Keratinocyte (primary cell): ENCODE data around the gene PTPRD. TPM values are rescaled to one million over a fixed set of nuclear protein-coding genes. Genes with fewer than 3 reads are reported as not detected.

Experiments used
- DNase-seq: peaks from one replicate; pipeline ENCODE4 v3.0.0-alpha.2; 2011; ENCODE audit warnings: low read depth, missing footprints, low spot score
- FAIRE-seq: peaks from 2 replicates; lab custom pipeline; 2011; peaks lifted over from hg19 to GRCh38; lab: Jason Lieb, UNC
- H2AFZ ChIP-seq: 2 replicates; pipeline ENCODE4 v1.6.0; 2012; ENCODE audit warnings: low read length, control low read depth, inconsistent platforms; ENCODE audit not compliant: control insufficient read depth
- H3K27ac ChIP-seq: 2 replicates; pipeline ENCODE4 v1.5.1; 2011; ENCODE audit warnings: low read length; ENCODE audit not compliant: control insufficient read depth, insufficient read depth
- H3K27me3 ChIP-seq: 3 replicates; pipeline ENCODE4 v1.6.0; 2011; ENCODE audit warnings: low read length; ENCODE audit not compliant: control insufficient read depth, insufficient read depth; ENCODE audit errors: extremely low read depth
- H3K36me3 ChIP-seq, 2 experiments: 2 replicates in 1 of 2; 3 replicates in 1 of 2; pipeline ENCODE4 v1.5.1; 2011; ENCODE audit warnings: low read length in 2 of 2, mild to moderate bottlenecking in 1 of 2; ENCODE audit not compliant: control insufficient read depth in 2 of 2, insufficient read depth in 2 of 2; ENCODE audit errors: extremely low read depth in 1 of 2
- H3K4me1 ChIP-seq: 3 replicates; pipeline ENCODE4 v1.5.1; 2011; ENCODE audit warnings: low read length; ENCODE audit not compliant: control insufficient read depth, insufficient read depth; ENCODE audit errors: extremely low read depth
- H3K4me2 ChIP-seq: 3 replicates; pipeline ENCODE4 v1.6.0; 2011; ENCODE audit warnings: low read depth, low read length; ENCODE audit not compliant: control insufficient read depth, insufficient read depth; ENCODE audit errors: extremely low read depth
- H3K4me3 ChIP-seq, 3 experiments: fragments of 200-600 bp in 1 of 3; sonication (generic) in 1 of 3; 2 replicates in 2 of 3; 3 replicates in 1 of 3; pipeline ENCODE4 v1.5.1; 2011 to 2016; ENCODE audit warnings: low read length in 3 of 3, mild to moderate bottlenecking in 3 of 3, control low read depth in 2 of 3, inconsistent platforms in 1 of 3, low read depth in 1 of 3, mixed read lengths in 1 of 3, mixed run types in 1 of 3, moderate library complexity in 1 of 3; ENCODE audit not compliant: control insufficient read depth in 2 of 3, insufficient read depth in 2 of 3; ENCODE audit errors: extremely low read depth in 1 of 3
- H3K79me2 ChIP-seq: 2 replicates; pipeline ENCODE4 v1.6.0; 2012; ENCODE audit warnings: low read length; ENCODE audit not compliant: control insufficient read depth, insufficient read depth
- H3K9ac ChIP-seq: 3 replicates; pipeline ENCODE4 v1.6.0; 2011; ENCODE audit warnings: low read length; ENCODE audit not compliant: control insufficient read depth, insufficient read depth; ENCODE audit errors: extremely low read depth
- H3K9me1 ChIP-seq: 3 replicates; pipeline ENCODE4 v1.6.0; 2011; ENCODE audit warnings: low read length; ENCODE audit not compliant: control insufficient read depth, insufficient read depth; ENCODE audit errors: extremely low read depth
- H3K9me3 ChIP-seq: 2 replicates; pipeline ENCODE4 v1.5.1; 2012; ENCODE audit warnings: low read depth, low read length; ENCODE audit not compliant: control insufficient read depth
- H4K20me1 ChIP-seq: 3 replicates; pipeline ENCODE4 v1.6.0; 2011; ENCODE audit warnings: low read length; ENCODE audit not compliant: control insufficient read depth, insufficient read depth; ENCODE audit errors: extremely low read depth
- CTCF ChIP-seq, 3 experiments: IDR thresholded peaks in 1 of 3; conservative IDR thresholded peaks in 1 of 3; optimal IDR thresholded peaks in 1 of 3; 2 replicates in 2 of 3; 3 replicates in 1 of 3; pipeline versions ENCODE3 to v1.5.1; 2011; ENCODE audit warnings: low read length in 3 of 3, mild to moderate bottlenecking in 3 of 3, moderate library complexity in 2 of 3, control low read depth in 1 of 3, inconsistent platforms in 1 of 3; ENCODE audit not compliant: insufficient read depth in 2 of 3; ENCODE audit errors: extremely low read depth in 1 of 3
- EZH2 ChIP-seq: IDR thresholded peaks from one replicate; pipeline ENCODE4 v1.6.1; 2012; ENCODE audit warnings: inconsistent platforms, mild to moderate bottlenecking, low read length, moderate library complexity
- dilution Hi-C: fragments of 300-500 bp; cut with MboI; formaldehyde crosslinking; loops from one replicate; pipeline ENCODE4 v1.7.0; 2020; ENCODE audit warnings: low sequenced_read_pairs; ENCODE audit not compliant: extremely low pct_ligation_motif_present
- polyA plus RNA-seq, 5 experiments: library from polyadenylated mRNA; depleted of rRNA in 3 of 5; stranded (reverse) in 3 of 5; stranded (forward) in 1 of 5; unstranded in 1 of 5; fragments of >200 nt; gene quantifications; 1 replicate in 1 of 5; 2 replicates in 3 of 5; 3 replicates in 1 of 5; pipeline versions ENCODE4 v1.2.1 to v1.2.3, GENCODE V29; 2011 to 2012; ENCODE audit warnings: missing spikeins in 2 of 5, low read depth in 1 of 5, low replicate concordance in 1 of 5

PTPRD gene
- polyA plus RNA-seq, 1 donor (not counting 4 experiments of a cell fraction or from before 2014, with no cell fraction given) = 0.10 TPM

GRCh38 chr9:8613346-8613825, 1999.4 kb downstream of the PTPRD start:
- Histone ChIP-seq H3K4me2 (no peak overlapping the region), H3K4me1 (no peaks in the 10 kb centered on the region), H2AFZ (no peak overlapping the region), H3K9me3 (no peaks in the 10 kb centered on the region), H4K20me1 (no peaks in the 10 kb centered on the region), H3K9ac (no peak overlapping the region), H3K27ac (no peak overlapping the region), H3K27me3 (no peaks in the 10 kb centered on the region), H3K36me3 (no peaks in the 10 kb centered on the region), H3K79me2 (no peaks in the 10 kb centered on the region), H3K9me1 (no peaks in the 10 kb centered on the region), H3K4me3 (no peak overlapping the region)
- no peak for FAIRE-seq
- DNase-seq = no peak
- dilution Hi-C loops = no loop called here
- TF ChIP-seq CTCF (optimal IDR thresholded peaks at IDR 0.05 in 1 of 3, IDR thresholded peaks at IDR 0.05 in 1 of 3, conservative IDR thresholded peaks at IDR 0.05 in 1 of 3; ENCODE audit: extremely low read depth in 1 of 3, insufficient read depth in 2 of 3, low read length in 3 of 3) = no peak
- TF ChIP-seq EZH2 = no peak

GRCh38 chr9:8611153-8611552, 2001.6 kb downstream of the PTPRD start:
- Histone ChIP-seq H3K79me2 (no peaks in the 10 kb centered on the region), H3K9me1 (no peaks in the 10 kb centered on the region)
- dilution Hi-C loops = no loop called here

More at GRCh38 chr9:8611153-8611552, 2001.6 kb downstream of the PTPRD start:
- Histone ChIP-seq H2AFZ (no peak overlapping the region), H3K36me3 (no peaks in the 10 kb centered on the region), H3K27ac (no peak overlapping the region), H3K9ac (no peak overlapping the region), H3K4me2 (no peak overlapping the region), H4K20me1 (no peaks in the 10 kb centered on the region), H3K27me3 (no peaks in the 10 kb centered on the region), H3K4me1 (no peaks in the 10 kb centered on the region), H3K9me3 (no peaks in the 10 kb centered on the region), H3K4me3 (no peak overlapping the region)
- FAIRE-seq (no peak), DNase-seq (no peak)
- no peak for TF ChIP-seq CTCF (optimal IDR thresholded peaks at IDR 0.05 in 1 of 3, IDR thresholded peaks at IDR 0.05 in 1 of 3, conservative IDR thresholded peaks at IDR 0.05 in 1 of 3; ENCODE audit: extremely low read depth in 1 of 3, insufficient read depth in 2 of 3, low read length in 3 of 3)
- no peak for TF ChIP-seq EZH2
